GM18499 (cell line): ENCODE data around the gene TNNI3K.

ENCODE experiments used
- ATAC-seq: cut with Tn5 transposase; IDR thresholded peaks from one replicate; pipeline ENCODE4 v1.9.1; 2021; ENCODE audit warnings: moderate number of reproducible peaks; ENCODE audit not compliant: insufficient read depth, unreplicated experiment

Gene TNNI3K

GRCh38 chr1:74375376-74375775, 140.2 kb downstream of the TNNI3K start:
- no peak for ATAC-seq

GRCh38 chr1:74380252-74380651, 145.1 kb downstream of the TNNI3K start:
- no peak for ATAC-seq

GRCh38 chr1:74388855-74389254, 153.7 kb downstream of the TNNI3K start:
- ATAC-seq = no peak

- ATAC-seq = no peak
Measured at GRCh38 chr1:74392186-74392585, 157.0 kb downstream of the TNNI3K start.

GRCh38 chr1:74392840-74393239, 157.7 kb downstream of the TNNI3K start:
- ATAC-seq = no peak

GRCh38 chr1:74395571-74395970, 160.4 kb downstream of the TNNI3K start:
- no peak for ATAC-seq

- ATAC-seq = no peak
Measured at GRCh38 chr1:74396462-74396861, 161.3 kb downstream of the TNNI3K start.

GRCh38 chr1:74396933-74397332, 161.7 kb downstream of the TNNI3K start:
- ATAC-seq = peak; percentile 47

GRCh38 chr1:74399249-74399648, 164.1 kb downstream of the TNNI3K start:
- ATAC-seq = peak; percentile 82

GRCh38 chr1:74402873-74403272, 167.7 kb downstream of the TNNI3K start:
- no peak for ATAC-seq

- no peak for ATAC-seq
Measured at GRCh38 chr1:74403606-74404005, 168.4 kb downstream of the TNNI3K start.

- no peak for ATAC-seq
Measured at GRCh38 chr1:74406759-74407158, 171.6 kb downstream of the TNNI3K start.

GRCh38 chr1:74407902-74408301, 172.7 kb downstream of the TNNI3K start:
- no peak for ATAC-seq

- no peak for ATAC-seq
Measured at GRCh38 chr1:74412244-74412643, 177.1 kb downstream of the TNNI3K start.

GRCh38 chr1:74415935-74416334, 180.7 kb downstream of the TNNI3K start:
- no peak for ATAC-seq

- ATAC-seq = no peak
Measured at GRCh38 chr1:74419611-74420010, 184.4 kb downstream of the TNNI3K start.

- ATAC-seq = no peak
Measured at GRCh38 chr1:74420467-74420866, 185.3 kb downstream of the TNNI3K start.

GRCh38 chr1:74422421-74423292, 187.5 kb downstream of the TNNI3K start:
- ATAC-seq = no peak

GRCh38 chr1:74423471-74423870, 188.3 kb downstream of the TNNI3K start:
- no peak for ATAC-seq

GRCh38 chr1:74425676-74426075, 190.5 kb downstream of the TNNI3K start:
- no peak for ATAC-seq

- no peak for ATAC-seq
Measured at GRCh38 chr1:74426208-74426937, 191.2 kb downstream of the TNNI3K start.

- ATAC-seq = no peak
Measured at GRCh38 chr1:74427681-74428080, 192.5 kb downstream of the TNNI3K start.
